ENCODE data around the gene BEGAIN. TPM values are rescaled to one million over a fixed set of nuclear protein-coding genes. Genes with fewer than 3 reads are reported as not detected.

BEGAIN gene
- total RNA-seq, 5 donors from 2014 or later (not counting 1 experiment from before 2014, with no cell fraction given), result 0.23 to 1.9 (median 1.6) TPM; not detected in 1

DNA sequence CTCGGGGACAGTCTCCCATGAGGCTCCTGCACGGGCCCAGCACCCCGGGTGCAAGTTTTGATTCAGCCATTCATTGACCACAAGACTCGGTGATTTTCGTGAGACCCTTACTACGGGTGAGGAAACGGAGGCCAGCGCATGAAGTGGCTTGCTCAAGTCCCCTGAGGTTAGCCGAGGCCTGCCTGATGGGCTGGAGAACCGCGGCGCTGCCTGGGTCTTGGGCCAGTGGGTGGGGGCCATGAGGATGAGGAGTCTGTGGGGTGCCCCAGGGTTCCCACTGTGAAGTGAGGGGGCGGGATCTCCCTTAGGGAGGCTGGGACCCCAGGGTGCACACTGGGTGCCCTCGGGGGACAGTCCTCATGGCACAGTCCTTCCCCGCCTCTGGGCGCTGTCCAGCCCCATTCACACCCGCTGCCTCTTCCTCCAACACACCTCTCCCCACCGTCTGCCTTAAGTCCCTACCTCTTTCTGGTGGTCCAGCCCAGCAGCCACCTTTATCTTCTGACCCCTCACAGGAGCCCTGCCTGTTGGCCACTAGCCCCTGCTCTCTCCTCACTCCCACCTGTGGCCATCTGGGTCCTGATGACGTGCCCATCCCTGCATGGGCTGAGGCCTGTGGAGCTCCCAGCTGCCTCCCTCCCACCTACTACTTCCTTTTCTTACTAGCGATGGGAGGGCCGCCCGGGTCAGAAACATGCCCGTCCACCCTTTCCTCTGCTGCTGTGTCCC, 16.3 kb downstream of the BEGAIN start:
- Mint-ChIP-seq H3K4me3 (no peak overlapping the region), H3K9me3 (no peaks in the 10 kb centered on the region), H3K27me3 (peaks cover 20 to 43% of the 10 kb centered on the region in 2 donors), H3K27ac (no peak overlapping the region), H3K4me1 (peaks cover 7 to 15% (median 11%) of the 10 kb centered on the region in 3 donors), H3K36me3 (no peaks in the 10 kb centered on the region)
- ChIA-PET POLR2A (no interaction called here), CTCF (no interaction called here)
- no peak overlapping the region for H3K4me3 ChIP-seq (ENCODE audit: control insufficient read depth in 1 of 2, extremely low read depth in 1 of 2, low read length in 1 of 2)
- DNase-seq, result no peak
- H3K9me3 ChIP-seq, result no peaks in the 10 kb centered on the region
- ATAC-seq (replicated peaks in 1 of 4), result no peak
- WGBS (ENCODE audit: insufficient coverage), result 87% methylated on average over 22 of the region's 23 CpGs
- peaks cover 8 to 34% of the 10 kb centered on the region in 2 experiments for H3K4me1 ChIP-seq (ENCODE audit: control insufficient read depth in 1 of 2, extremely low read depth in 1 of 2, insufficient read depth in 2 of 2, low read length in 2 of 2)
- H3K27me3 ChIP-seq (replicated peaks in 1 of 2; ENCODE audit: control insufficient read depth in 2 of 2, extremely low read depth in 1 of 2, insufficient read depth in 2 of 2, low read length in 1 of 2), result peaks cover 0 to 69% of the 10 kb centered on the region in 2 experiments
- H3K36me3 ChIP-seq (ENCODE audit: control insufficient read depth in 2 of 2, extremely low read depth in 1 of 2, insufficient read depth in 1 of 2, low read length in 1 of 2), result no peaks in the 10 kb centered on the region
- no peak overlapping the region for H3K27ac ChIP-seq (ENCODE audit: low read length)

DNA sequence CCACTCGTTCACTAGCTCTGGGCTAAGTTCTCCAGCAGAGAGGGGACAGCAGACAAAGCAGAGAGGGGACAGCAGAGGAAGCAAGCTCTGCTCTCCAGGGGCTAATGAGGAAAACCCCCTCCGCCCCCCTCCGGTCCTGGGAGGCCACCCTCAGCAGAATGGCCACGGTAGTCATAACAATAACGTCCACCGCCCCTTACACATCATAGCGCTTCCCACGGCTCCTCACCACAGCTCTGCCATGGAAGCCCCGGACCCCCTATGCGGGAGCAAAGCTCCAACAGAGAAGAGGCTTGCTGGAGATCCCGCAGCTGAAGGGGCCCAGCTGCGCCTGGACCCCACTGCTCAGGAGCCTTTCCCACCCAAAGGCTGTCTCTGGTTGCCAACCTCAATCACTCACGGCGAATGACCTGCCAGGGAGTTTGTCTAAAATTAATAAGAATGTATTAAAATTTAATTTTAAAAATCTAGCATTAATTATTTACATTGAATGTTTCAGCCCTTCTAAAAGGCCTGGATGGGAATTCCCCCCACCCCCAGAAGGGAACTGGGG, 17.4 kb downstream of the BEGAIN start:
- no peak for DNase-seq
- ChIA-PET CTCF (no interaction called here), POLR2A (no interaction called here)
- ATAC-seq (replicated peaks in 1 of 4), result no peak
- 62% methylated on average over 5 of the region's 14 CpGs for WGBS (ENCODE audit: insufficient coverage)
- Histone ChIP-seq H3K9me3 (no peaks in the 10 kb centered on the region), H3K4me3 (ENCODE audit: control insufficient read depth in 1 of 2, extremely low read depth in 1 of 2, low read length in 1 of 2) (no peak overlapping the region), H3K27me3 (replicated peaks in 1 of 2; ENCODE audit: control insufficient read depth in 2 of 2, extremely low read depth in 1 of 2, insufficient read depth in 2 of 2, low read length in 1 of 2) (peaks cover 0 to 79% of the 10 kb centered on the region in 2 experiments), H3K4me1 (ENCODE audit: control insufficient read depth in 1 of 2, extremely low read depth in 1 of 2, insufficient read depth in 2 of 2, low read length in 2 of 2) (peaks cover 8 to 34% of the 10 kb centered on the region in 2 experiments), H3K27ac (ENCODE audit: low read length) (no peak overlapping the region), H3K36me3 (ENCODE audit: control insufficient read depth in 2 of 2, extremely low read depth in 1 of 2, insufficient read depth in 1 of 2, low read length in 1 of 2) (no peaks in the 10 kb centered on the region)
- Mint-ChIP-seq H3K27ac (no peak overlapping the region), H3K4me3 (peak overlapping the region; percentile 6 to 71 (median 55)), H3K27me3 (peaks cover 20 to 52% of the 10 kb centered on the region in 2 donors), H3K9me3 (no peaks in the 10 kb centered on the region), H3K36me3 (no peaks in the 10 kb centered on the region), H3K4me1 (peaks cover 7 to 15% (median 11%) of the 10 kb centered on the region in 3 donors)

DNA sequence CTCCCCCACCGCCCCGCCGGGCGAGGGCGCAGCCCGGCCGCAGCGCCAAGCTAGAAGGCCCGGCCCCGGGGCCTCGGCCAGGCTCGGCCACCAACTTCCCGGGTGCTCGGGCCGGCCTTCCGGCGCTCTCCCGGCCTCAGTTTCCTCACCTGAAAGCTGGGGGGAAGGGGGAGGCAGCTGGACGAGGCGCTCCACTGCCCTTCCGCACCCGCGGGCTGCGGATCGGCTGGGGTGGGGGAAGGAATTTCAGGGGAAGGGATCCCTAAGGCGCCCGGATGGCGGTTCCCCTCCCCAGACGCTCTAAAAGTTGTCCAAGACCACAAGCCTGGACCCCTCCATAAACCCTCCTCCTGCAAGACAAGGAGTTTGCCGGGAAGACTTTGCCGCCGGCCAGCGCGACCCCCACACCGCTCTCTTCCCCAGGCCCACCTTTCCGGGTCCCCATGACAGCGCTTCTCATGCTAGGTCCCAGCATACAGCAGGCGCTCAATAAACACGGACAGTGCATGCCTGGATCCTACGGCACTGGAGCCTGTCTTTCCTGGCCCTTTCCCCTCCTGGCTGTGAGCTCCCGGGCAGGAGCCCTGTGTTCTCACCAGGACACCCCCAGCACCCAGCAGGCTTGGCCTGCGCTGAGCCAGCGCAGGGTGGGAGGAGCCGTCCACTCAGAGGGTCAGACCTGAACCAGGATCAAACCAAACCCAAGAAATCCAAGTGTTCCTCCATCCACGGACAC, 18.1 kb downstream of the BEGAIN start:
- Mint-ChIP-seq H3K4me1 (peaks cover 7 to 15% (median 11%) of the 10 kb centered on the region in 3 donors), H3K27ac (no peak overlapping the region), H3K9me3 (no peaks in the 10 kb centered on the region), H3K27me3 (peaks cover 20 to 53% of the 10 kb centered on the region in 2 donors), H3K4me3 (peak overlapping the region; percentile 55 to 71 (median 55)), H3K36me3 (no peaks in the 10 kb centered on the region)
- 32% methylated on average over 26 of the region's 45 CpGs for WGBS (ENCODE audit: insufficient coverage)
- ChIA-PET CTCF (no interaction called here), POLR2A (no interaction called here)
- Histone ChIP-seq H3K27ac (ENCODE audit: low read length) (no peak overlapping the region), H3K27me3 (replicated peaks in 1 of 2; ENCODE audit: control insufficient read depth in 2 of 2, extremely low read depth in 1 of 2, insufficient read depth in 2 of 2, low read length in 1 of 2) (peaks cover 0 to 84% of the 10 kb centered on the region in 2 experiments), H3K4me3 (ENCODE audit: control insufficient read depth in 1 of 2, extremely low read depth in 1 of 2, low read length in 1 of 2) (no peak overlapping the region), H3K9me3 (no peaks in the 10 kb centered on the region), H3K36me3 (ENCODE audit: control insufficient read depth in 2 of 2, extremely low read depth in 1 of 2, insufficient read depth in 1 of 2, low read length in 1 of 2) (no peaks in the 10 kb centered on the region), H3K4me1 (ENCODE audit: control insufficient read depth in 1 of 2, extremely low read depth in 1 of 2, insufficient read depth in 2 of 2, low read length in 2 of 2) (peaks cover 8 to 34% of the 10 kb centered on the region in 2 experiments)
- no peak for DNase-seq
- no peak for ATAC-seq (replicated peaks in 1 of 4)

DNA sequence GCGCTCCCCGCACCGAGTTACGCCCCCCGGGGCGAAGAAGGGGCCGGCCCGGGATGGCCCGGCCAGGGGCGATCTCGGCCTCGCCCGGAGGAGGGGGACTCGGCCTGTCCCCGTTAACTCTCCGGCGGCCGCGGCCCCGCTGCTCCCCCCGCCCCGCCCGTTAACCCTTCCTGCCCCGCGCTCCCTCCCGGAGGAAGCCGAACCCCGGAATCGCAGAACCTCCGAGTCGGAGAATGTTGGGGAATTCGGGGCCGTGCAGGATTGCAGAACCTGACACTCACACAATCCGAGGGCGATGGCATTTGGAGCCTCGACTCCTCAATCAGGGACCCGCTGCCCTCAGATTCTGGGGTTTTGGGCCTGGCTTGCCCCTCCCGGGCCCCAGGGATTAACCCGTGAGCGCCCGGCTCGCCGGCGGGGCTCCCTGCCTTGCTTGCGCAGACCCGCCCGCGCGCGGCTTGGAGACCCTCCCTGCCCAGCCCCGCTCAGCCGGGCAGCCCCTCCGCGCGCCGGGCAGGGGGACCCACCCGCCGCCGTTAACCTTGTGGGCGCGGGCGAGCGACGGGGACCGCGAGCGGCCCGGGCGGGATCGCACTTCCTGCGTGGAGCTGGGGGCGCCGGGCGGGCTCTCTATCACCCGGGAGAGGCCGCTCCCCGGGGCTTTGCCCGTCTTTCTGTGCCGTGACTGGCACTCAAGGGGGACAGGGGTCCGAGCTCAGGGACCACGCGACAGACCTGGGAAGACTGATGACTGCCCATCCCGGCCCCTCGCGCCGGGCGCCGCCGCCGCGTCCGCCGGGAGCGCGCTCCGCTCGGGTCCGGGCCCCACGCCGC, 18.8 kb downstream of the BEGAIN start:
- POLR2A ChIA-PET, result no interaction called here
- peak in 1 of 35 experiments; percentile 28 for DNase-seq
- Histone ChIP-seq H3K36me3 (ENCODE audit: control insufficient read depth in 2 of 2, extremely low read depth in 1 of 2, insufficient read depth in 1 of 2, low read length in 1 of 2) (no peaks in the 10 kb centered on the region), H3K27ac (ENCODE audit: low read length) (no peak overlapping the region), H3K27me3 (replicated peaks in 1 of 2; ENCODE audit: control insufficient read depth in 2 of 2, extremely low read depth in 1 of 2, insufficient read depth in 2 of 2, low read length in 1 of 2) (peaks cover 0 to 81% of the 10 kb centered on the region in 2 experiments), H3K9me3 (no peaks in the 10 kb centered on the region), H3K4me3 (ENCODE audit: control insufficient read depth in 1 of 2, extremely low read depth in 1 of 2, low read length in 1 of 2) (peak overlapping the region; percentile 37 to 64), H3K4me1 (ENCODE audit: control insufficient read depth in 1 of 2, extremely low read depth in 1 of 2, insufficient read depth in 2 of 2, low read length in 2 of 2) (peaks cover 8 to 33% of the 10 kb centered on the region in 2 experiments)
- H3K4me3 Mint-ChIP-seq, result peak overlapping the region in 2 of 3 donors; percentile 24 to 27
- no peaks in the 10 kb centered on the region for H3K36me3 Mint-ChIP-seq
- peak in 1 of 4 experiments; percentile 31 for ATAC-seq (replicated peaks in 1 of 4)
- H3K27ac Mint-ChIP-seq, result no peak overlapping the region
- peaks cover 7 to 15% (median 11%) of the 10 kb centered on the region in 3 donors for H3K4me1 Mint-ChIP-seq
- peaks cover 20 to 53% of the 10 kb centered on the region in 2 donors for H3K27me3 Mint-ChIP-seq
- WGBS (ENCODE audit: insufficient coverage), result 1% methylated on average over 100 of the region's 100 CpGs
- CTCF ChIA-PET, result no interaction called here
- H3K9me3 Mint-ChIP-seq, result no peaks in the 10 kb centered on the region

DNA sequence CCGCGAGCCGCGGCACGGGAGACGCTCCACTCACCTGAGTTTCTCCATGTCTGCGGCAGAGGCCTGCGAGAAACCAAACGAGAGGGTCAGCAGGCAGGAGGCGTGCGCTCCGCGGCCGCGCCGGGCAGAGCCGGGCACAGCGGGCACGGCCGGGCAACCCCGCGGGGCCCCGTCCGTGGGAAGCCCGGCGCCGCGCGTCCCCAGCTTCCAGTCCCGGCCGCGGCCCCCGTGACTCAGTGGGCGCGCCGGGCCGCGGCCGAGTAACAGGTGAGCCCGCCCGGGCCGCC, 19.4 kb downstream of the BEGAIN start:
- Mint-ChIP-seq H3K36me3 (no peaks in the 10 kb centered on the region), H3K4me3 (peak overlapping the region in 1 of 3 donors; percentile 27), H3K27me3 (peaks cover 19 to 54% of the 10 kb centered on the region in 2 donors), H3K9me3 (no peaks in the 10 kb centered on the region), H3K27ac (no peak overlapping the region), H3K4me1 (peaks cover 6 to 13% (median 8%) of the 10 kb centered on the region in 3 donors)
- Histone ChIP-seq H3K9me3 (no peaks in the 10 kb centered on the region), H3K4me1 (ENCODE audit: control insufficient read depth in 1 of 2, extremely low read depth in 1 of 2, insufficient read depth in 2 of 2, low read length in 2 of 2) (peaks cover 8 to 28% of the 10 kb centered on the region in 2 experiments), H3K4me3 (ENCODE audit: control insufficient read depth in 1 of 2, extremely low read depth in 1 of 2, low read length in 1 of 2) (no peak overlapping the region), H3K27me3 (replicated peaks in 1 of 2; ENCODE audit: control insufficient read depth in 2 of 2, extremely low read depth in 1 of 2, insufficient read depth in 2 of 2, low read length in 1 of 2) (peaks cover 0 to 79% of the 10 kb centered on the region in 2 experiments), H3K27ac (ENCODE audit: low read length) (no peak overlapping the region), H3K36me3 (ENCODE audit: control insufficient read depth in 2 of 2, extremely low read depth in 1 of 2, insufficient read depth in 1 of 2, low read length in 1 of 2) (no peaks in the 10 kb centered on the region)
- ATAC-seq (replicated peaks in 1 of 4) (peak in 1 of 4 experiments; percentile 27), DNase-seq (no peak)
- CTCF ChIA-PET, result interaction anchor here in 1 of 2 donors (1.1 kb wide), 1 partner anchor 78 kb away, joined by 6 read pairs; no protein-coding TSS in a partner anchor
- POLR2A ChIA-PET, result no interaction called here
- WGBS (ENCODE audit: insufficient coverage), result 2% methylated on average over 38 of the region's 42 CpGs

All from T-cell (primary cell).